NCI-H2107 treated with DMSO at 0.1 percent for 48 hours (cell line): ENCODE results near the gene STRIP2.
"Not testable (repeated sequence)": the region's sequence is repeated elsewhere in the genome, so short reads cannot be mapped to it uniquely, and the experiment has no call there.

Source experiments
- DNase-seq: peaks from one replicate; lab custom pipeline; 2025; ENCODE audit not compliant: unreplicated experiment; lab: John Stamatoyannopoulos, UW

The STRIP2 gene

DNA sequence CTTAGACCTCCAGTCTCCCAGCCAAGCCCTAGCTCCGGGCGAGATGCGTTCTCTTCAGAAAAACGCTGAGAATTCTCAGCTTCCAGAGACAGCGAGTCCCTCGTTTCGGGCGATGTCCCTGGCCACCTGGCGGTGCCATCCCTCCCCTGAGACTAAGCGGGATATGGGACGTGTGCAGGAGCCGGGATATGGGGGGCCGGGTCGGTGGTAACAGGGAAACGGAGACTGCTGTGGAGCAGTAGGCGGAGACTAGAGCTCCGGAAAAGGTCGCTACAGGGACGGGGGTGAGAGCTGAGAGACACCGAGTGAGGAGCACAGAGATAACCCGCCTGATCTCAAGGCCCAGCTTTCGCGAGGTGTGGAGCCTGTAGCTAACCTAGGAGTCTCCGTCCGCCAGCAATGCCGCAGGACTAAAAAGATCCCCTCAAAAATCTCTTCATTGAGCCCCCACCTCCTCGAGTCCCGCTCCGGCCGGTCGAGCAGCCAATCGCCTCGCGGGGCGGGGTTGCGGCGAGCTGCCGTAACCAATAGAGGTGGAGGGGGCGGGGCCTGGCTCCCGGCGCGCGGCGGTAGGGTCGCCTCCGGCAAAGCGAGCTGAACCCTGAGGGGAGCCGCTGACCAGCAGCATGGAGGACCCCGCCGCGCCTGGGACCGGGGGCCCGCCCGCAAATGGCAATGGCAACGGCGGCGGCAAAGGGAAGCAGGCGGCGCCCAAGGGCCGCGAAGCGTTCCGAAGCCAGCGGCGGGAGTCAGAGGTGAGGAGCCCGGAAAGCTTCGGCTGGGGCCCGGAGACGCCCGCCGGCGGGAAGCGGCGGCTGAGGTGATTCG, at the start of gene STRIP2:
Gene STRIP2 (plus strand): TSS at position 586 of the 828 bp plus-strand sequence. CDS start 41 bp downstream, at position 627.
- peak; percentile 83 for DNase-seq

GRCh38 chr7:129385116-129385515, 49.1 kb upstream of the STRIP2 start:
- no peak for DNase-seq

DNA sequence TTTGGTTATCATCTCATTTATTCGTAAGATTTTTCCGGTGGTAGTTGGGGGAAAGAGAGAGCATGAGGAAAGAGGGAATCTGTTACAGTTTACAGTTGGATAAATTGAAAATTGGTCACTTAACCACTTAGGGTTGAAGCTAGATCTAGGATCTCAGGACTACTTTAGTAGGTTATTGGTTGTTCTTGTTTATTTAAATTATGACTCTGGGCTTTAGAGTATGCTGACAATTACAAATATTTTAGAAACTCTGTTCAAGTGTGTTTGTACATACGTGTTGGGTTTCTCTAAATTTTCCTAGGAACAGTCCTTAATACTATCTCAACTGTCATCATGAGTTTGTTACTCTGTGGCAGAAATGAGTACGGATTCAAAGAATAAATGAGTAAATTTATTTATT, 48.6 kb upstream of the STRIP2 start:
- no peak for DNase-seq

DNA sequence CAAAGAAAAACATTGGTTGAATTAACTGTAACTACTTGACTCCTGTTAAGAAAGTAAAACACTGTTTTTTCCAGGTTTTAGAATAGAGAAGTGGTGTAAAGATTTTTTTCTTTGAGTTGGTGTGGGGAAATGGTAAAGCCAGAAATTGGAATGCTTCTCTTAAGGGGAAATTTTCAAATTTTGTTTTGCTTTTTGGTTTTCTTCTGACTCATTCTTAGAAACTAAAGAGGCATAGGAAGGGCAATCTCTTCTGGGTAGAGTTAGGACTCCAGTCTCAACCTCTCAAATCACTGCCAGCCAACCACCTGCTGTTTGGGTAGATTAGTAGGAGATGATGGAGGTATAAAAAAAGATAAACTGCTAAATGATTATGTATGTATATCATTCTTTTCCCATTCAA, 47.7 kb upstream of the STRIP2 start:
- DNase-seq = no peak

- no peak for DNase-seq
Observed at GRCh38 chr7:129387537-129387936, 46.7 kb upstream of the STRIP2 start.

DNA sequence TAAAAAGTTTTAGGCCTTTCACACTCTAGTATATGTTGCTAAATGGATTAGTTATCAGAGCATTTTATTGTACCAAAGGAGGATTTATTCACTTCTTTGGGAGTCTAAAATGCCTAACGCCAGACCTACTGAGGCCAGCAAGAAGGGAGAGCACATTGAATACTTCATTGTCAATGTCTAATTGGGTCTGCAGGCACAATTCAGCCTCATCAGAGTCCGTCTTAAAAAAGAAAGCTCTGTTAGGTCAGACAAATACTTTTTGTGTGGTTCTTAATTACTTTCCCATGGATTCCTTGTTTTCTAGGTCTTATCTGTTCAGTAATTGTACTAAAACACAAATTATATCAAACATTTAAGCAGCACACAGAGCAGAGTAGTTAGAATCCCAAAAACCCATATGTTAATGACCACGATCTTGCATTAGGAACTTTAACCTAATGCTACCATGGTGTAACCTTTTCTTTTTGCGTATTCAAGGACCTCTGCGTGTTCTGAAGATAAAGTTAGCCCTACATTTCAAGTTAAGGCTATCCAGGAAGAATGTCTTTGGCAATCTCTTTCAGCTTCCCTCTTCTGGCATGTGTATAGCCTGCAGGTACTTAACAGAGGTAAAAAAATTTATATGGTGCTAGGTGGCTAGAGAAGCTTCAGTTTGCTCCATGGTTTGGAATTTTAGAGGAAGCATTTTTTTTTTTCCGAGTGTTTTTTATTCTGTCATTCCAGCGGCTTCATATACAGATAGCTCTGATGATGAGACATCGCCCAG, 45.7 kb upstream of the STRIP2 start:
- no peak for DNase-seq

DNA sequence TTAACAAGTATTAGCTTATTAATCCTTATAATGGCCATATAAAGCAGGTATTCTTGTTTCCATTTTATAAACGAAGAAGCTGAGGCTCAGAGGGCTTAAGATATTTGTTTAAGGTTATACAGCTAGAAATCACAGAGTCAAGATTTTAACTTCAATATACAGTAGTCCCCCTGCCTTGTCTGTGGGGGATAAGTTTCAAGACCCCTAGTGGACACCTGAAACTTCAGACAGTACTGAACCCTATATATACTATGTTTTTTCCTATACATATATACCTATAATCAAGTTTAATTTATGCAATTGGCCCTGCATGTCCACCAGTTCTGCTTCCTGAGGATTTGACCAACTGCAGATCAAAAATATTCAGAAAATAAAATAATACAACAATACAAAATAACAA, 44.4 kb upstream of the STRIP2 start:
- DNase-seq = no peak

GRCh38 chr7:129390314-129390713, 43.9 kb upstream of the STRIP2 start:
- DNase-seq = no peak

DNA sequence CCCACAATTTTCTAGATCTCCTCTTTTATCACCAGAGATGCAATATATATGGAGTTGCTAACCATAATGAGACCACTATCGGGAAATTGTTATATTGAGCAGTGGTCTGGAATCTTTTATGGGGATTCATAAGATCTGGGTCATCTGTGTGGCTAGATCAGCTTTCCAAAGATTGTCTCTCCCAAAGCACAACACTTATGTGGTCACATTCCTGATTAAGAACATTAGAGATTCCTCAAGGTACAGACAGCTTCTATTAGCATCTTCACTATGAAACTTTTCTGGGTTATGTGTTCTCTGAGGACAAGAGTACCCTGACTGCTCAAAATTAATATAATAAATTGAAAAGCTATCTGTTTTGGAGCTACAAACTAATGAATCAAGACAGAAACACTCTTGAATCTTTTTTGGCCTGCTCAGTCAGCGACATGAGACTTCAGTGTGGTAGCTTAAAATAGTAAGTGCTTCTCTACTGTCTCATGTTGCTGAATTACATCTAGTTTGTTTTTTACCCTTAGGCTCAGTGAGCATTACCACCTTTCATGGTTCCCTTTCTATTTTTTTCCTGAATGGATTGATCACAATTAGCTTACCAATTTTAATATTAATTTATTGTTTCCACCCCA, 42.6 kb upstream of the STRIP2 start:
- DNase-seq = no peak

DNA sequence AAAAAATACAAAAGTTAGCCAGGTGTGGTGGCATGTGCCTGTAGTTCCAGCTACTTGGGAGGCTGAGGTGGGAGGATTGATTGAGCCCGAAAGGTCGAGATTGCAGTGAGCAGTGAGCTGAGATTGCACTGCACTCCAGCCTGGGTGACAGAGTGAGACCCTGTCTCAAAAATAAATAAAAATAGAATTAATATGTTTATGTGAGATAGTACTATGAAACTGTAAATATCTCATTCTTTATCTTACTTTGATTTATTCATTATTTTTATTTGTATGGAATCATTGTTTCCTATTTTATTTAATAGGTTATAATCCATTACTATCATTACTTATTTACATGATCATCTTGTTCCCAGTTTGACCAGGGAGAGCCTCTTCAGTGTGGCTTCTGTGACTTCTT, 41.0 kb upstream of the STRIP2 start:
- no peak for DNase-seq

GRCh38 chr7:129394101-129394500, 40.1 kb upstream of the STRIP2 start:
- DNase-seq = no peak

DNA sequence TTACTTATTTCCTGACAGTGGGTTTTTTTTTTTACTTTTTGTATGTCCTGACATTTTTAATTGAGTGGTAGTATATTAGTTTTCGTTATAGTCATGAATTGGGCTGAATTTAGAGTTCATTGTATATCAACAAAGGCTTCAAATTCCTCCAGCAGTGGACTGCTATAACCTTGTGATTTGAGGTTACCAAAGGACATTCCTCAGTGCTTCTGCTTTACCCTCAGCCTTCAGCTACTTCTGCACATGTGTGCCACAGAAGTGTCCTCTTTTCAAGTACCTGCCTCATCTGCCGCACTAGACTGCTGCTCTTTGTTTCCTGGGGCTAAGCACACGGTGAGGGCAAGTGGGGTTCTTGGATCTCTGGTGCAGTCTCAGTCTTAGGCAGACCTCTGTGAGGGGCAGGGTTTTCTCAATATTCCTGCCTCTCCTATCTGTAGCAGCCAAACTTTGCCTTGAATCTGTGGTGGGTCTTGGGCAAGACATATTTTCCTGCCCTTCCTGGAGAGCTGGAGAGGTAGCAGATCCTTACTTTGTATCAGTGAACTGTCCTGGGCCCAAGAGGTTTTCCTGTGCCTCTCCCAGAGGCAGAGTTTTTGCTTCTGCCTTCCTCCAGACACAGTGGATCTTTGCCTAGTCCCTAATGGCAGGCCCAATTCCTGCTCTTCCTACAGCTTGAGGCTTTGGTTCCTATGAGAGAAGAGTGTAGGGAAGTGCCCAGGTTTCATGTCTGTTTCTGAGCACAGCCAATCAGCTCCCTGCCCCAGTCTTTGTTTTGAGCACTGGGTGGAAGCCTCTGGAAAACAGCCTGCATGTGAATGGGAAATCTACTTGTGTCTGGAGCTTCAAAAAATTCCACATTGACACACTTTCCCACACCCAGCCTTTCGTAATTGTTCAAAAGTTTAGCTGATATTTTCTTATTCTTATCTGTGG, 39.0 kb upstream of the STRIP2 start:
- no peak for DNase-seq

DNA sequence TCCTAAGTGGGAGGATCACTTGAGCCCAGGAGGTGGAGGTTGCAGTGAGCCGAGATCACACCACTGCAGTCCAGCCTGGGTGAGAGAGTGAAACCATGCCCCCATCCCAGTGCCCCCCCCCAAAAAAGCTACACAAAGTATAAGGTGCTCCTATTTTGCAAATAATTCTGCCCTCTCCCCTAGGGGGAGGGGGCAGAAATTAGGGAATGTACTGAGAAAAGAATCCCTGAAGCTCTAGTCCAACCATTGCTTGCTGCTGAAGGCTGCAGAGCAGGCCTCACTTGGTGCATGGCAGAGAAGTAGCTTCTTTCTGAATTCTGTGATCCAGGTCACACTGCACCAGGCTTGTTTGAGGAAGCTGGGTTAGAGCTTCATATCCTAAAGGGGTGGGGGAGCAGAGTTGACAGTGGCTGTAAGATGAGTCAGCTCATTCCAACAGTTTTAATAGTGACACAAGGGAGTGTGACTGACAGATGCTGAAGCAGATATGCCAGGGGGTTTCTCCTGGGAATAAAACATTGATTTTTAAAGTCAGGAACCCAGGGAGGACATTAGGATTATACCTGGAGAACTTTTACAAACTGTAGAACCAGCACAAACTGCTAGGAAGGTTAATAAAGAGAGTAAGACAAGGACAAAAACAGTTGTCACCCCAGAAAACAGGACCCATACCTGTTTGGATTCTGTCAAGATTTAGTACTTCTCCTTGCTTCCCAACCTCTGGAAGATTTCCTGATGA, 32.8 kb upstream of the STRIP2 start:
- no peak for DNase-seq

- no peak for DNase-seq
Observed at GRCh38 chr7:129401967-129402860, 32.0 kb upstream of the STRIP2 start.

GRCh38 chr7:129405527-129405926, 28.7 kb upstream of the STRIP2 start:
- no peak for DNase-seq

DNA sequence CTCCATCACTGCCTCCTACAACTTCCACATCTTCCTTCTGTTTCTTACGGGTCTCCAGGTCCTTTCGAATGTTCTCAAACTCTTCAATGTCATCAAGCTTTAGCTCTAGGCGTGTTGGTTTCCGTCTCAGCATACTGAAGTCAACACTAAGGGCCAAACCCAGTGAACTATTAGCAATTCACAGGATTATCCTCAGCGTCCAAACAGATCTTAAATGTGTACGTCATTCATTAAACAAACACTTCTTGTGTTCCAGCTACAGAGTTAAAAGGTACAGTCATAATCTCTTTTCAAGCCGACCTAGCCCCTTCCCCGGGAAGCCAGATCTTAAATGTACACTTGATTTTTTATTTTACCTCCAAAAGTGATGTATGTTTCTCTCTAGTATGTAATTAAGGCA, 24.0 kb upstream of the STRIP2 start:
- DNase-seq = not testable (repeated sequence)

DNA sequence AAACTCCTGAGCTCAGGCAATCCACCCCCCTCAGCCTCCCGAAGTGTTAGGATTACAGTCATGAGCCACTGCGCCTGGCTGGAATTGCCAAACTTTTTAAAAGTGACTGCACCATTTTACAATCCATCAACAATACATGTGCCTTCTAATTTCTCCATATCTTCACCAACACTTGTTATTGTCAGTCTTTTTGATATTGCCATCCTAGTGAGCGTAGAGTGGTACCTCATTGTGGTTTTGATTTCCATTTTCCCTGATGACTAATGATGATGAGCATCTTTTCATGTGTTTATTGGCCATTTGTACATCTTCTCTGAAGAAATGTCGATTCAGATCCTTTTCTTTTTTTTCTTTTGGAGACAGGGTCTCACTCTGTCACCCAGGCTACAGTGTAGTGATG, 21.7 kb upstream of the STRIP2 start:
- no peak for DNase-seq

DNA sequence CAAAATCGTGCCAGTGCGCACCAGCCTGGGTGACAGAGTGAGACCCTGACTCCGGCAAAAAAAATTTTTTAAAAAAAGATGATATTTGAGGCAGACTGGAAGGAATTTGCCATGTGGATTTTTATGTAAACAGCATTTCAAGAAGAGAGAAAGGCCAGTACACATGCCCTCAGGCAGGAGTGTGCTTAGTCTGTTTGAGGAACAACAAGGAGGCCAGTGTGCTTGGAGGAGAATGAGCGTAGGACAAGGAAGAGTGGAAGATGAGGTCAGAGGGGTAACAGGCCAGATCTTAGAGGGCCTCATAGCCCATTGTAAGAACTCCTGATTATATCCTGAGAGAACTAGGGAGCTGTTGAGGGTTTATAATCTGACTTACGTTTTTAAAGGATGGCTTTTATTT, 17.2 kb upstream of the STRIP2 start:
- DNase-seq = no peak

GRCh38 chr7:129421717-129422250, 12.4 kb upstream of the STRIP2 start:
- no peak for DNase-seq
